ENCODE measurements around the gene RAD18.

Gene RAD18

GRCh38 chr3:8963137-8963853 lies at the start of gene RAD18:
TSS of gene RAD18 (minus strand) at chr3:8963472. CDS start at chr3:8963385, 87 bp downstream.
- DNase-seq, result peak; percentile 91

GRCh38 chr3:9012521-9012920 lies 49.2 kb upstream of the RAD18 start:
- DNase-seq, result no peak

- no peak for DNase-seq
These were observed 46.8 kb upstream of the RAD18 start for GRCh38 chr3:9009976-9010545.

- no peak for DNase-seq
These were observed 45.4 kb upstream of the RAD18 start for GRCh38 chr3:9008550-9009255.

- no peak for DNase-seq
These were observed 44.7 kb upstream of the RAD18 start for GRCh38 chr3:9007928-9008327.

GRCh38 chr3:9007213-9007612 lies 43.9 kb upstream of the RAD18 start:
- no peak for DNase-seq

GRCh38 chr3:9000041-9000440 lies 36.8 kb upstream of the RAD18 start:
- DNase-seq, result no peak

GRCh38 chr3:8997151-8997550 lies 33.9 kb upstream of the RAD18 start:
- DNase-seq, result no peak

GRCh38 chr3:8996681-8997121 lies 33.4 kb upstream of the RAD18 start:
- DNase-seq, result no peak

- no peak for DNase-seq
These were observed 32.9 kb upstream of the RAD18 start for GRCh38 chr3:8996216-8996615.

- no peak for DNase-seq
These were observed 31.0 kb upstream of the RAD18 start for GRCh38 chr3:8994226-8994625.

GRCh38 chr3:8993331-8993730 lies 30.1 kb upstream of the RAD18 start:
- no peak for DNase-seq

GRCh38 chr3:8992854-8993253 lies 29.6 kb upstream of the RAD18 start:
- no peak for DNase-seq

GRCh38 chr3:8992199-8992598 lies 28.9 kb upstream of the RAD18 start:
- DNase-seq, result no peak

GRCh38 chr3:8990266-8991215 lies 27.3 kb upstream of the RAD18 start:
- no peak for DNase-seq

GRCh38 chr3:8988791-8989558 lies 25.7 kb upstream of the RAD18 start:
- DNase-seq, result no peak

GRCh38 chr3:8988384-8988655 lies 25.0 kb upstream of the RAD18 start:
- DNase-seq, result no peak

- DNase-seq, result peak; percentile 67
These were observed 24.5 kb upstream of the RAD18 start for GRCh38 chr3:8987645-8988383.

GRCh38 chr3:8987226-8987625 lies 24.0 kb upstream of the RAD18 start:
- DNase-seq, result no peak

- DNase-seq, result no peak
These were observed 23.5 kb upstream of the RAD18 start for GRCh38 chr3:8986741-8987140.

GRCh38 chr3:8985876-8986275 lies 22.6 kb upstream of the RAD18 start:
- no peak for DNase-seq

GRCh38 chr3:8985411-8985831 lies 22.1 kb upstream of the RAD18 start:
- no peak for DNase-seq

Measured in NCI-H69 (cell line).